A172 (cell line): ENCODE results near the gene CYP2D6. TPM values are rescaled to one million over a fixed set of nuclear protein-coding genes. Genes with fewer than 3 reads are reported as not detected.

Source experiments
- DNase-seq: peaks from one replicate; pipeline ENCODE4 v3.0.0-alpha.2; 2015; ENCODE audit warnings: low spot score
- total RNA-seq: library from RNA; depleted of rRNA; stranded (reverse); fragments of >200 nt; shearing (Covaris generic); gene quantifications from 2 replicates; pipeline ENCODE4 v1.2.3, GENCODE V29; 2014; rRNA removed

Gene CYP2D6
- total RNA-seq, 1 experiment from 2014 or later: 0.03 TPM

DNA sequence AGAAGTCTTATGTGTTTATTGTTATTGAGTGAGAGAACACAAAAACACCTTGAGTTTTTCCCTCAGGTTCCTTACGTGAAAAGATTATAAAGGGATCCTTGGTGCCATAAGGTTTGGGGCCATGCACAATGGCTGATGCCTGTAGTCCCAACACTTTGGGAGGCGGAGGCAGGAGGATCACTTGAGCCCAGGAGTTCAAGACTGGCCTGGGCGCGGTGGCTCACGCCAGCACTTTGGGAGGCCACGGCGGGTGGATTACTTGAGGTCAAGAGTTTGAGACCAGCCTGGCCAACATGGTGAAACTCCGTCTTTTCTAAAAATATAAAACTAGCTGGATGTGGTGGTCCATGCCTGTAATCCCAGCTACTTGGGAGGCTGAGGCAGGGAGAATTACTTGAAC lies 45.7 kb downstream of the CYP2D6 start:
- DNase-seq: no peak

GRCh38 chr22:42083119-42083518 lies 47.5 kb downstream of the CYP2D6 start:
- no peak for DNase-seq

- peak; percentile 13 for DNase-seq
These were observed 50.3 kb downstream of the CYP2D6 start for GRCh38 chr22:42080287-42080686.

DNA sequence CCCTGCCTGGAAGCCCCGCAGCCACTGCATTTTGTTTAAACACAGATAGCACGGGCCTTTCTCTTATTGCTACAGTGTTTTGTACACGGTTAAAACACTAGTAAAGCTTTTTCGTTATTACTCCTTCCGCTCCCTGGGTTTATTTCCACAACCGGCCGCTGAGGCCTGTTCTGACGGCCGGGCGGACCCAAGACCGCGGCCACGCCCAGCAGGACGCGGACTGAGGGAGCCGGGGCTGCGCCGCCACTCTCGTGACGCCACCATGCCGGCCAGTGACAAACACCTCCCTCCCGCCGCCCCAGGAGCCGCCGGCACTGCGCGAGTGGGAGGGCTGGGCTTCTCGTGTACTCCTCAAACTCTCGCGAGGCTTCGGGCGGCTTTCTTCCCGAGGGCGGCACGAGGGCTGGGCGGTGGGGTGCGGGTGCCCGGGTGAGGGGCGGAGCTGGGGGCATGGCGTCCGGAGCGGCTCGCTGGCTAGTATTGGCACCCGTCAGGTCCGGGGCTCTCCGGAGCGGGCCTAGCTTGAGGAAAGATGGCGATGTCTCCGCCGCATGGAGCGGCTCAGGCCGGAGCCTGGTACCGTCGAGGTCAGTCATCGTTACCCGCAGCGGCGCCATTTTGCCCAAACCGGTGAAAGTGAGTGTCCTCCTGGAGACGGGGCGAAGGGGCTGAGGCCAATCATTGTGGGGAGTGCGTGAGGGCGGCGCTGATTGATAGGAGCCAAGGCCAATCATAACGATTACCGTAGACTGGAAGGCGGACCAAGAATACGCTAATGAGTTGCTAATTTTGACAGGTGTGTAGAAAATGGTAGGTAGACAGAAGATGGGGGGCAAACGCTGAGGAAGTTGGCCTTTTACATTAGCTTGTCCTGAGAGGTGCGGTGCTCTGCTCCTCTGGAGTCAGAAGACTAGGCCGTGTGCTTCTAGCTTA lies 51.0 kb downstream of the CYP2D6 start, which contains the start of gene SMDT1:
Gene SMDT1, plus strand, starts transcription at position 382 of the 933 bp plus-strand sequence. Its CDS starts 69 bp downstream, at position 451.
- DNase-seq: peak; percentile 89

DNA sequence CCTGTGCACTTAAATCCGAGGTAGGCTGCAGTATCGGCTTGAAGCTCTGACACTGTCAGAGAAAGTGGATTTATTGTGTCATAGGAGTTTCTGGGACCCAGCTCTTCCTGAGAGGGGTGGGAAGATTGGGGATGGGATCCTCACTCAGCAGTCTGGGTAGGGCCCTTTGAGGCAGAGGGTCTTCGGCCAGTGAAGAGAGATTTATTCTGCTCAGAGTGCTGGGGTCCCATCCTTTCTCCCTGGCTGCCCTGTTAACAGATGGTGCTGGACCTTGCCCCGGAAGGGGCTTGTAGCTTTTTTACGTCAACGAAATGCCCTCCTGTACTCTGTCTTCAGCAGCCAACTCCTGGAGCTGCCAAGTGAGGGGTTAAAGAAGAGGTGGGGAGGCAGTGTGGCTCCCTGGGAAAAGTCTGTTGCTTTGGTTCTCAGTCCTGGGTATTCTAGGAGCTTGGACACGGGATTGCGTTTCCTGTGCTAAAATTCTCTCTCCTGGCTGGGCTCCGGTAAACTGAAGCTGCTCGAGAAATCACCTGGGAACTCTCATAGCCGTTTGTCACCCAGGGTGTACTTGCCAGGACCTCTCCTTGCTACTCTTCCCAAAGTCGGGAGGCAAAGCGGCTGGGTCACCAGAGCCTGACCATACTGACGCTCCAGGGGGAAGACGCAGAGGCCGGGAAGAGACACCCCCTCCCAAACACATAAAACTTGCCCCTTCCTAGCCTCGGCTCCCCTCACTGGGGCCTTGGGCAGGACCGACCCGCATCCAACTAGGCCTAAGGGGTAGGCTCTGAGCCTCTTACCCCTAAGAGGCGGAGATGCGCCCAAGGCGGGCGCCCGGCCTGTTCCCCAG lies 51.9 kb downstream of the CYP2D6 start:
- DNase-seq: no peak

- no peak for DNase-seq
These were observed 53.0 kb downstream of the CYP2D6 start for GRCh38 chr22:42077486-42078125.

- DNase-seq: no peak
These were observed 53.7 kb downstream of the CYP2D6 start for GRCh38 chr22:42076764-42077485.

Other genes with a start within 250 kb of the CYP2D6 start
- gene SHISA8, start 215.7 kb downstream of the CYP2D6 start, total RNA-seq: not detected in 2 replicates
- gene TNFRSF13C, start 204.0 kb downstream of the CYP2D6 start, total RNA-seq: 0.03 TPM in 1 of 2 replicates, not detected in the other
- 42.4 and 54.8 TPM in 2 replicates for gene CENPM, start 183.7 kb downstream of the CYP2D6 start, total RNA-seq
- 7.7 and 8.3 TPM in 2 replicates for gene SEPTIN3, start 161.4 kb downstream of the CYP2D6 start, total RNA-seq
- not detected in 2 replicates for gene WBP2NL, start 132.0 kb downstream of the CYP2D6 start, total RNA-seq
- gene NAGA, start 60.0 kb downstream of the CYP2D6 start, total RNA-seq: 11.5 and 17.7 TPM in 2 replicates
- gene PHETA2, start 56.6 kb downstream of the CYP2D6 start, total RNA-seq: 0.07 and 0.17 TPM in 2 replicates
- gene SMDT1, start 51.1 kb downstream of the CYP2D6 start, total RNA-seq: 2.9 and 6.5 TPM in 2 replicates
- gene NDUFA6, start 40.0 kb downstream of the CYP2D6 start, total RNA-seq: 73.3 and 80.7 TPM in 2 replicates
- gene TCF20, start 139.8 kb upstream of the CYP2D6 start, total RNA-seq: 12.4 and 26.0 TPM in 2 replicates